ENCODE results near the gene VGF. TPM values are rescaled to one million over a fixed set of nuclear protein-coding genes. Genes with fewer than 3 reads are reported as not detected.
"Not testable (repeated sequence)": the region's sequence is repeated elsewhere in the genome, so short reads cannot be mapped to it uniquely, and the experiment has no call there.

Gene VGF
- total RNA-seq, 1 donor from 2014 or later, result 0.65 TPM

GRCh38 chr7:101200504-101200861 is 35.1 kb upstream of the VGF start:
- TF ChIP-seq CTCF (IDR thresholded peaks at IDR 0.05) (no peak), EZH2phosphoT487 (IDR thresholded peaks at IDR 0.05) (no peak), EZH2 (IDR thresholded peaks at IDR 0.05) (no peak)
- no peak overlapping the region for H3K4me2 ChIP-seq

GRCh38 chr7:101199522-101199921 is 34.2 kb upstream of the VGF start:
- H3K27ac ChIP-seq; H3K9me3 Mint-ChIP-seq; H3K4me3 Mint-ChIP-seq; H3K27ac Mint-ChIP-seq; H3K4me1 ChIP-seq; H3K4me1 Mint-ChIP-seq; H2AFZ ChIP-seq (replicated peaks); H3K79me2 ChIP-seq (ENCODE audit: low read depth); H3K9me3 ChIP-seq (ENCODE audit: low read depth); H3K36me3 ChIP-seq; DNase-seq (ENCODE audit: low spot score); H3K9ac ChIP-seq; H3K4me2 ChIP-seq; H4K20me1 ChIP-seq (ENCODE audit: low read depth); H3F3A ChIP-seq (ENCODE audit: low read depth); H3K36me3 Mint-ChIP-seq; H3K4me3 ChIP-seq: not testable (repeated sequence)
- H3K27me3 Mint-ChIP-seq (ENCODE audit: insufficient read depth, low read depth), result peaks cover 23% of the 10 kb centered on the region
- peaks cover 42% of the 10 kb centered on the region for H3K27me3 ChIP-seq

More at GRCh38 chr7:101200504-101200861, 35.1 kb upstream of the VGF start:
- Mint-ChIP-seq H3K36me3 (no peaks in the 10 kb centered on the region), H3K4me1 (peaks cover 6% of the 10 kb centered on the region), H3K4me3 (no peak overlapping the region), H3K9me3 (no peaks in the 10 kb centered on the region), H3K27me3 (ENCODE audit: insufficient read depth, low read depth) (peaks cover 26% of the 10 kb centered on the region), H3K27ac (no peak overlapping the region)
- Histone ChIP-seq H3K79me2 (ENCODE audit: low read depth) (no peaks in the 10 kb centered on the region), H3K27ac (no peak overlapping the region), H4K20me1 (ENCODE audit: low read depth) (no peaks in the 10 kb centered on the region), H2AFZ (replicated peaks) (no peak overlapping the region), H3F3A (ENCODE audit: low read depth) (no peaks in the 10 kb centered on the region), H3K4me3 (no peak overlapping the region), H3K27me3 (peaks cover 42% of the 10 kb centered on the region), H3K36me3 (no peaks in the 10 kb centered on the region), H3K4me1 (no peaks in the 10 kb centered on the region), H3K9ac (no peak overlapping the region), H3K9me3 (ENCODE audit: low read depth) (no peaks in the 10 kb centered on the region)
- DNase-seq (ENCODE audit: low spot score), result no peak

- H3K9me3 Mint-ChIP-seq, result no peaks in the 10 kb centered on the region
- H3F3A ChIP-seq (ENCODE audit: low read depth), result no peaks in the 10 kb centered on the region
- H3K4me3 ChIP-seq, result no peak overlapping the region
- H3K27ac ChIP-seq, result no peak overlapping the region
- H3K4me3 Mint-ChIP-seq, result no peak overlapping the region
- no peaks in the 10 kb centered on the region for H3K4me1 ChIP-seq
- H3K27me3 Mint-ChIP-seq (ENCODE audit: insufficient read depth, low read depth), result peaks cover 18% of the 10 kb centered on the region
- no peaks in the 10 kb centered on the region for H3K79me2 ChIP-seq (ENCODE audit: low read depth)
- H3K36me3 ChIP-seq, result no peaks in the 10 kb centered on the region
- H2AFZ ChIP-seq (replicated peaks), result no peak overlapping the region
- no peaks in the 10 kb centered on the region for H3K36me3 Mint-ChIP-seq
- no peak overlapping the region for H3K4me2 ChIP-seq
- H3K9ac ChIP-seq, result no peak overlapping the region
- H3K27me3 ChIP-seq, result peaks cover 35% of the 10 kb centered on the region
- H4K20me1 ChIP-seq (ENCODE audit: low read depth), result no peaks in the 10 kb centered on the region
- peaks cover 6% of the 10 kb centered on the region for H3K4me1 Mint-ChIP-seq
- no peak overlapping the region for H3K27ac Mint-ChIP-seq
- no peaks in the 10 kb centered on the region for H3K9me3 ChIP-seq (ENCODE audit: low read depth)
- TF ChIP-seq EZH2 (IDR thresholded peaks at IDR 0.05), result no peak
- no peak for TF ChIP-seq CTCF (IDR thresholded peaks at IDR 0.05)
- TF ChIP-seq EZH2phosphoT487 (IDR thresholded peaks at IDR 0.05), result no peak
- DNase-seq (ENCODE audit: low spot score), result no peak
Measured at GRCh38 chr7:101198476-101198875, 33.1 kb upstream of the VGF start.

- Histone ChIP-seq H3K4me1 (no peaks in the 10 kb centered on the region), H4K20me1 (ENCODE audit: low read depth) (no peaks in the 10 kb centered on the region), H3K36me3 (no peaks in the 10 kb centered on the region), H3K79me2 (ENCODE audit: low read depth) (no peaks in the 10 kb centered on the region), H3K9ac (no peak overlapping the region), H3K27me3 (peaks cover 30% of the 10 kb centered on the region), H3K4me2 (no peak overlapping the region), H3K9me3 (ENCODE audit: low read depth) (no peaks in the 10 kb centered on the region), H3K4me3 (no peak overlapping the region), H3F3A (ENCODE audit: low read depth) (no peaks in the 10 kb centered on the region), H3K27ac (no peak overlapping the region), H2AFZ (replicated peaks) (no peak overlapping the region)
- Mint-ChIP-seq H3K36me3 (no peaks in the 10 kb centered on the region), H3K4me3 (no peak overlapping the region), H3K27ac (no peak overlapping the region), H3K9me3 (no peaks in the 10 kb centered on the region), H3K4me1 (peaks cover 6% of the 10 kb centered on the region), H3K27me3 (ENCODE audit: insufficient read depth, low read depth) (peaks cover 16% of the 10 kb centered on the region)
- no peak for TF ChIP-seq EZH2 (IDR thresholded peaks at IDR 0.05)
- TF ChIP-seq EZH2phosphoT487 (IDR thresholded peaks at IDR 0.05), result no peak
- TF ChIP-seq CTCF (IDR thresholded peaks at IDR 0.05), result no peak
- DNase-seq (ENCODE audit: low spot score), result no peak
Measured at GRCh38 chr7:101197991-101198390, 32.6 kb upstream of the VGF start.

Data from neural progenitor cell (in vitro differentiated cells).